A549 (cell line): Measurements from ENCODE around the gene PRKAR1B. TPM values are rescaled to one million over a fixed set of nuclear protein-coding genes. Genes with fewer than 3 reads are reported as not detected.

Experiments
- ATAC-seq, 2 experiments: fragments of 200-7000 bp in 1 of 2; fragments of >200 bp in 1 of 2; cut with Nextera tagmentation in 1 of 2; cut with Tn5 transposase in 1 of 2; 3 replicates each; pipeline versions ENCODE4 v1.8.0 to v1.9.1; 2018 to 2020; ENCODE audit warnings: mild to moderate bottlenecking in 1 of 2, moderate library complexity in 1 of 2
- CTCF ChIA-PET: fragments of 300-600 bp; sonication (Branson Sonifier 250); formaldehyde crosslinking; extraction: SDS; loops from one replicate; lab custom pipeline; 2021; ENCODE audit warnings: antibody characterized with exemption, inconsistent platforms; lab: Yijun Ruan, JAX
- POLR2A ChIA-PET: fragments of 350-600 bp; formaldehyde crosslinking; extraction: SDS; loops from one replicate; lab custom pipeline; 2021; ENCODE audit warnings: antibody characterized with exemption, inconsistent platforms; lab: Yijun Ruan, JAX
- DNase-seq, 2 experiments: peaks; one replicate each; pipeline versions ENCODE4 v3.0.0 to v3.0.0-alpha.2; 2011 to 2016; ENCODE audit warnings: low read depth in 1 of 2, low spot score in 1 of 2
- FAIRE-seq: peaks from 2 replicates; lab custom pipeline; 2011; peaks lifted over from hg19 to GRCh38; lab: Jason Lieb, UNC
- H3K27ac ChIP-seq, 2 experiments: fragments of >200 bp; sonication (Bioruptor Twin); formaldehyde crosslinking; 3 replicates each; pipeline ENCODE4 v1.5.1; 2016 to 2017
- H3K4me1 ChIP-seq: fragments of >200 bp; sonication (Bioruptor Twin); formaldehyde crosslinking; 3 replicates; pipeline ENCODE4 v1.6.1; 2016
- H3K4me2 ChIP-seq: fragments of >200 bp; sonication (Bioruptor Twin); formaldehyde crosslinking; 3 replicates; pipeline ENCODE4 v1.6.1; 2016
- H3K4me3 ChIP-seq: fragments of >200 bp; sonication (Bioruptor Twin); formaldehyde crosslinking; 3 replicates; pipeline ENCODE4 v1.5.1; 2016
- H3K9me3 ChIP-seq: fragments of >200 bp; sonication (Bioruptor Twin); formaldehyde crosslinking; 3 replicates; pipeline ENCODE4 v1.6.1; 2016
- BHLHE40 ChIP-seq: IDR thresholded peaks from 2 replicates; pipeline ENCODE4 v1.6.1; 2012; ENCODE audit warnings: low read depth, low read length, inconsistent platforms
- EHF ChIP-seq: fragments of 250-450 bp; sonication (Bioruptor Pico); IDR thresholded peaks from 2 replicates; pipeline ENCODE4 v1.5.0; 2020; ENCODE audit warnings: mild to moderate bottlenecking
- EHMT2 ChIP-seq: fragments of 200-600 bp; sonication (generic); IDR thresholded peaks from 2 replicates; pipeline ENCODE4 v1.6.1; 2016; ENCODE audit warnings: antibody characterized with exemption, low read depth, mild to moderate bottlenecking, moderate library complexity
- ESRRA ChIP-seq: fragments of 150-350 bp; IDR thresholded peaks from 2 replicates; pipeline ENCODE4 v1.6.1; 2014; ENCODE audit warnings: mild to moderate bottlenecking, low read length, borderline replicate concordance
- FOSB ChIP-seq: fragments of 250-450 bp; sonication (Bioruptor Pico); IDR thresholded peaks from 2 replicates; pipeline ENCODE4 v1.5.0; 2020; ENCODE audit warnings: mild to moderate bottlenecking, moderate library complexity
- FOSL2 ChIP-seq, 2 experiments: fragments of 450-650 bp in 1 of 2; fragments of >200 bp in 1 of 2; sonication (Bioruptor Twin) in 1 of 2; formaldehyde crosslinking; IDR thresholded peaks; 2 replicates each; pipeline versions ENCODE4 v1.5.0 to v1.6.1; 2016 to 2020; ENCODE audit warnings: mild to moderate bottlenecking in 1 of 2, moderate library complexity in 1 of 2
- GATA3 ChIP-seq: IDR thresholded peaks from 2 replicates; pipeline ENCODE4 v1.6.1; 2012; ENCODE audit warnings: borderline replicate concordance
- HDAC2 ChIP-seq: fragments of 200-600 bp; sonication (generic); IDR thresholded peaks from 2 replicates; pipeline ENCODE4 v1.6.1; 2016
- HOXB5 ChIP-seq: fragments of 250-450 bp; sonication (Bioruptor Pico); IDR thresholded peaks from 2 replicates; pipeline ENCODE4 v1.5.0; 2020; ENCODE audit warnings: mild to moderate bottlenecking, moderate library complexity
- JUN ChIP-seq, 2 experiments: fragments of >200 bp; sonication (Bioruptor Twin); formaldehyde crosslinking; IDR thresholded peaks; 2 replicates in 1 of 2; 3 replicates in 1 of 2; pipeline ENCODE4 v1.6.1; 2016 to 2017
- KDM1A ChIP-seq: fragments of 200-600 bp; sonication (generic); IDR thresholded peaks from 2 replicates; pipeline ENCODE4 v1.6.1; 2016; ENCODE audit warnings: low read depth, mild to moderate bottlenecking
- NFE2L2 ChIP-seq: fragments of 150-350 bp; conservative IDR thresholded peaks from 2 replicates; pipeline ENCODE4 v1.6.1; 2014; ENCODE audit warnings: low read length
- PHF8 ChIP-seq: fragments of 200-600 bp; sonication (generic); IDR thresholded peaks from 2 replicates; pipeline ENCODE4 v1.6.1; 2016; ENCODE audit warnings: low read depth, mild to moderate bottlenecking, antibody characterized with exemption, moderate library complexity, borderline replicate concordance
- RAD21 ChIP-seq, 2 experiments: fragments of >200 bp in 1 of 2; sonication (Bioruptor Twin) in 1 of 2; formaldehyde crosslinking in 1 of 2; IDR thresholded peaks in 1 of 2; conservative IDR thresholded peaks in 1 of 2; 2 replicates in 1 of 2; 3 replicates in 1 of 2; pipeline ENCODE4 v1.6.1; 2012 to 2018; ENCODE audit warnings: inconsistent platforms in 1 of 2
- RARB ChIP-seq: fragments of 250-450 bp; sonication (Bioruptor Pico); IDR thresholded peaks from 2 replicates; pipeline ENCODE4 v1.8.0; 2021; ENCODE audit warnings: mild to moderate bottlenecking, moderate library complexity
- SMC3 ChIP-seq: fragments of >200 bp; sonication (Bioruptor Twin); formaldehyde crosslinking; IDR thresholded peaks from 3 replicates; pipeline ENCODE4 v1.6.1; 2018; ENCODE audit warnings: inconsistent platforms
- TP53 ChIP-seq: fragments of 250-450 bp; sonication (Bioruptor Pico); IDR thresholded peaks from 2 replicates; pipeline ENCODE4 v1.5.0; 2021; ENCODE audit warnings: mild to moderate bottlenecking, moderate library complexity
- WGBS: methylation state at CpG from one replicate; pipeline ENCODE4 v1.1.6; 2017; ENCODE audit errors: missing lambda C conversion rate; 5-methylcytosine and 5-hydroxymethylcytosine counted together
- polyA plus RNA-seq, 4 experiments: library from polyadenylated mRNA; depleted of rRNA in 3 of 4; stranded (reverse); fragments of >200 nt; fragmentation: RNase III in 1 of 4; extraction: RNeasy Plus Mini Kit Qiagen cat#74134 plus additional on column Dnase treatment in 1 of 4; gene quantifications; 2 replicates in 3 of 4; 3 replicates in 1 of 4; pipeline ENCODE4 v1.2.3, GENCODE V29; 2011 to 2017
- TF ChIP-seq, protein P1 (sequence below): fragments of >200 bp; sonication (Bioruptor Twin); formaldehyde crosslinking; IDR thresholded peaks from 3 replicates; pipeline ENCODE4 v1.5.1; 2016
- TF ChIP-seq, protein P2 (sequence below): fragments of 450-650 bp; IDR thresholded peaks from 2 replicates; pipeline ENCODE4 v1.6.1; 2014; ENCODE audit warnings: antibody characterized with exemption
- TF ChIP-seq, protein P3 (sequence below): IDR thresholded peaks from 2 replicates; pipeline ENCODE4 v1.6.1; 2012
- TF ChIP-seq, protein P4 (sequence below): fragments of >200 bp; sonication (Bioruptor Twin); formaldehyde crosslinking; IDR thresholded peaks from 3 replicates; pipeline ENCODE4 v1.6.1; 2016

Gene PRKAR1B
- polyA plus RNA-seq, 2 of the 4 experiments (the other 2 are of a cell fraction) = 10.1 to 33.7 TPM

DNA sequence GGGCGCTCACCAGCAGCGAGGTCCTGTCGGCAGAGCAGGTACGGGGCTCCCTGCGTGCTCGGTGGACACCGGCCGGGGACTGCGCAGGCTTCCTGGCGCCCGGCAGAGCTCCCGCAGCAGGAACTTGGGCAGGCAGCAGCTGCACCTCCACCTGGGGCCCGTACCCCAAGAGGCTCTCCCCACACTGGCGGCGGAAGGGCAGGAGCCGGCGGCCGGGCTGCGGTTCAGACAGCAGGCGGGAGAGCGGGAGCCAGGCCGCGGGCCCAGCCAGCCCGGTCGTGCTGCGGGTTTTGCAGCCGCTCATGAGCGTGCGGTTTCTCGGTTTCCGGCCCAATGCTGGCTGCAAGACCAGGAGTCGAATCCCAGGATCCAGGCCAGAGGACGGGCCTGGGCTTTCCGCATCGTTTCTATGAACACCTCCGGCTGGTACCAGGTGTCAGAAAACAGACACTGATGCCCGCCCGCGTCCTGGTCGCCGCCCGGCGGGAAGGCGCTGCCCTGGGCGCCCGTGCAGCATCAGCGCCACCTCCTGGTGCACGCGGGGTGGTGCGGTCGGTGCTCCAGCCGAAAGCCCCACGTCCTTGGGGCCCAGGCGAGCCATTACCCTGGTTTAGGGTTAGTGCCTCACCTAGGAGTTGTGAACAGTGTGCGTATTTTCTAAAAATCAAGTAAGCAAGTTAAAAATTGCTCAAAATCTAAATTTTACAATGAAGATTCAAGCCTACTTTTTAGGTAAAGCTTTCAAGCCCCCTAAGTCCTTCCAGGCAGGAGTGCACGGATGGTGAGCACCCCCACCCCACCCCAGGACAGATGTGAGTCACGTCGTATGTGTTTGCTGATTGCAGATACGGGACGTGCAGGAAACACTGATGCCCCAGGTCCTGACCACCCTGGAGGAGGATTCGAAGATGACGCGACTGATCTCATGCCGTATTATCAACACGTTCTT is 47.4 kb upstream of the PRKAR1B start:
- WGBS = 81% methylated on average over 26 of the region's 65 CpGs
- TF ChIP-seq ESRRA (no peak), EHF (CRISPR knock-in tag) (no peak), RAD21 (conservative IDR thresholded peaks at IDR 0.05 in 1 of 2, IDR thresholded peaks at IDR 0.05 in 1 of 2) (peak; percentile 76 to 81), BHLHE40 (no peak), SMC3 (peak; percentile 72), EHMT2 (no peak), RARB (CRISPR knock-in tag) (no peak), FOSB (CRISPR knock-in tag) (no peak), GATA3 (no peak), NFE2L2 (no peak)
- TF ChIP-seq, protein P1, sequence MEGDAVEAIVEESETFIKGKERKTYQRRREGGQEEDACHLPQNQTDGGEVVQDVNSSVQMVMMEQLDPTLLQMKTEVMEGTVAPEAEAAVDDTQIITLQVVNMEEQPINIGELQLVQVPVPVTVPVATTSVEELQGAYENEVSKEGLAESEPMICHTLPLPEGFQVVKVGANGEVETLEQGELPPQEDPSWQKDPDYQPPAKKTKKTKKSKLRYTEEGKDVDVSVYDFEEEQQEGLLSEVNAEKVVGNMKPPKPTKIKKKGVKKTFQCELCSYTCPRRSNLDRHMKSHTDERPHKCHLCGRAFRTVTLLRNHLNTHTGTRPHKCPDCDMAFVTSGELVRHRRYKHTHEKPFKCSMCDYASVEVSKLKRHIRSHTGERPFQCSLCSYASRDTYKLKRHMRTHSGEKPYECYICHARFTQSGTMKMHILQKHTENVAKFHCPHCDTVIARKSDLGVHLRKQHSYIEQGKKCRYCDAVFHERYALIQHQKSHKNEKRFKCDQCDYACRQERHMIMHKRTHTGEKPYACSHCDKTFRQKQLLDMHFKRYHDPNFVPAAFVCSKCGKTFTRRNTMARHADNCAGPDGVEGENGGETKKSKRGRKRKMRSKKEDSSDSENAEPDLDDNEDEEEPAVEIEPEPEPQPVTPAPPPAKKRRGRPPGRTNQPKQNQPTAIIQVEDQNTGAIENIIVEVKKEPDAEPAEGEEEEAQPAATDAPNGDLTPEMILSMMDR = peak; percentile 80
- TF ChIP-seq, protein P2, sequence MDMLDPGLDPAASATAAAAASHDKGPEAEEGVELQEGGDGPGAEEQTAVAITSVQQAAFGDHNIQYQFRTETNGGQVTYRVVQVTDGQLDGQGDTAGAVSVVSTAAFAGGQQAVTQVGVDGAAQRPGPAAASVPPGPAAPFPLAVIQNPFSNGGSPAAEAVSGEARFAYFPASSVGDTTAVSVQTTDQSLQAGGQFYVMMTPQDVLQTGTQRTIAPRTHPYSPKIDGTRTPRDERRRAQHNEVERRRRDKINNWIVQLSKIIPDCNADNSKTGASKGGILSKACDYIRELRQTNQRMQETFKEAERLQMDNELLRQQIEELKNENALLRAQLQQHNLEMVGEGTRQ = no peak
- Histone ChIP-seq H3K9me3 (no peaks in the 10 kb centered on the region), H3K4me2 (no peak overlapping the region), H3K4me1 (peaks cover 9% of the 10 kb centered on the region; the same call in 2 of the 3 replicates), H3K27ac (no peak overlapping the region), H3K4me3 (no peak overlapping the region)
- CTCF ChIA-PET = interaction anchor here (0.6 to 3.7 kb wide), 33 partner anchors 8 to 524 kb away, joined by 3 to 19 read pairs (median 4); no protein-coding TSS in a partner anchor
- POLR2A ChIA-PET = no interaction called here
- DNase-seq (peak; percentile 52 to 53), ATAC-seq (peak; percentile 72 to 87; a peak in 5 of 6 replicates), FAIRE-seq (no peak)

DNA sequence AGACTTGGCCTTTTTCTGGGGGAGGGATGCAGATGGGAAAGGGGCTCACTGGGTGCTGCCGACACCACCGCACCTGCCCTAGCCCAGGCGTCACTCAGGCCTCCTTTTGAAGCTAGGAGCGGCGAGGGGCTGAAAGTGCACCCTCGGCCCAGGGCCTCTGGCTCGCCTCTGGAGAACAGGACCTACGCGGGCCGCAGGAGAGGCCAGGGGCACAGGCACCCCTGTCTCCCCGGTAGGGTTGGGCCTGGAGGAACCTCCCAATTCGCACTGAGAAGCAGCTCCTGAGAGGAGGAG is 46.5 kb upstream of the PRKAR1B start:
- TF ChIP-seq EHF (CRISPR knock-in tag) (no peak), PHF8 (no peak), KDM1A (no peak), HOXB5 (no peak), FOSL2 (IDR thresholded peaks at IDR 0.05) (no peak), FOSL2 (CRISPR knock-in tag; IDR thresholded peaks at IDR 0.05) (no peak), TP53 (CRISPR knock-in tag) (no peak), HDAC2 (no peak), JUN (IDR thresholded peaks at IDR 0.05) (no peak), EHMT2 (no peak)
- TF ChIP-seq, protein P3, sequence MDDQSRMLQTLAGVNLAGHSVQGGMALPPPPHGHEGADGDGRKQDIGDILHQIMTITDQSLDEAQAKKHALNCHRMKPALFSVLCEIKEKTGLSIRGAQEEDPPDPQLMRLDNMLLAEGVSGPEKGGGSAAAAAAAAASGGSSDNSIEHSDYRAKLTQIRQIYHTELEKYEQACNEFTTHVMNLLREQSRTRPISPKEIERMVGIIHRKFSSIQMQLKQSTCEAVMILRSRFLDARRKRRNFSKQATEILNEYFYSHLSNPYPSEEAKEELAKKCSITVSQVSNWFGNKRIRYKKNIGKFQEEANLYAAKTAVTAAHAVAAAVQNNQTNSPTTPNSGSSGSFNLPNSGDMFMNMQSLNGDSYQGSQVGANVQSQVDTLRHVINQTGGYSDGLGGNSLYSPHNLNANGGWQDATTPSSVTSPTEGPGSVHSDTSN = no peak
- TF ChIP-seq, protein P4, sequence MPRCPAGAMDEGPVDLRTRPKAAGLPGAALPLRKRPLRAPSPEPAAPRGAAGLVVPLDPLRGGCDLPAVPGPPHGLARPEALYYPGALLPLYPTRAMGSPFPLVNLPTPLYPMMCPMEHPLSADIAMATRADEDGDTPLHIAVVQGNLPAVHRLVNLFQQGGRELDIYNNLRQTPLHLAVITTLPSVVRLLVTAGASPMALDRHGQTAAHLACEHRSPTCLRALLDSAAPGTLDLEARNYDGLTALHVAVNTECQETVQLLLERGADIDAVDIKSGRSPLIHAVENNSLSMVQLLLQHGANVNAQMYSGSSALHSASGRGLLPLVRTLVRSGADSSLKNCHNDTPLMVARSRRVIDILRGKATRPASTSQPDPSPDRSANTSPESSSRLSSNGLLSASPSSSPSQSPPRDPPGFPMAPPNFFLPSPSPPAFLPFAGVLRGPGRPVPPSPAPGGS = no peak
- H3K4me3 ChIP-seq = no peak overlapping the region
- WGBS = 93% methylated on average over 12 of the region's 12 CpGs
- CTCF ChIA-PET = interaction anchor here (0.6 to 3.7 kb wide), 21 partner anchors 9 to 456 kb away, joined by 3 to 19 read pairs (median 4); no protein-coding TSS in a partner anchor
- H3K4me1 ChIP-seq = peaks cover 9% of the 10 kb centered on the region; the same call in 2 of the 3 replicates
- POLR2A ChIA-PET = no interaction called here
- no peak overlapping the region for H3K27ac ChIP-seq
- FAIRE-seq (no peak), ATAC-seq (0 out of 6 replicates have a peak, but pooled peaks of 1 of the 2 experiments have one; percentile 9), DNase-seq (no peak)
- H3K9me3 ChIP-seq = no peaks in the 10 kb centered on the region
- no peak overlapping the region for H3K4me2 ChIP-seq
